Measurements from ENCODE around the gene WASHC2C.
"Not testable (repeated sequence)": the region's sequence is repeated elsewhere in the genome, so short reads cannot be mapped to it uniquely, and the experiment has no call there.

DNA sequence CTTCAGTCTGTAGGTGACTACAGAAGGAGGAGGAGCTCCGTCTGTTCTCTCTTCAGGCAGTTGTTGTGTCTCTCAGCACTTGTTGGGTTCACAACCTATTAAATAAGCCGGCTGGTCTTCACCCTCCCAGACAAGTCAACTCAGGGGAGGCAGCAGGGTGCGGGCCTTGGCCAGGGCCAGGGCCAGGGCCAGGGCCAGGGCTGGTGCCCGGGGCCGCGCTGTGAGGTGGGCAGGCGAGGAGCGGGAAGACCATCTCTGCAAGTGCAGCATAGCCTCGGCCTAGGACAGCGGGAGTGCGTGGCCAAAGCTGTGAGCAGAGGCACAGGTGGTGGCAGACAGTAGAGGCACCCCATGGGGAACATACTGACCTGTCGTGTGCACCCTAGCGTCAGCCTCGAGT is 48.6 kb upstream of the WASHC2C start:
- not testable (repeated sequence) for TF ChIP-seq CTCF, EP300, POLR2A (IDR thresholded peaks at IDR 0.05)
